HepG2 (cell line): Measurements from ENCODE around the gene ZNF492.
"Not testable (repeated sequence)": the region's sequence is repeated elsewhere in the genome, so short reads cannot be mapped to it uniquely, and the experiment has no call there.

Experiments
- AKNA ChIP-seq: sonication (generic); formaldehyde crosslinking; IDR thresholded peaks from 2 replicates; pipeline ENCODE4 v1.4.0; 2020; ENCODE audit warnings: missing genetic modification reagents, borderline replicate concordance
- CTCF ChIP-seq: sonication (generic); formaldehyde crosslinking; IDR thresholded peaks from 2 replicates; pipeline ENCODE4 v1.5.0; 2020; ENCODE audit warnings: mild to moderate bottlenecking, missing genetic modification reagents, moderate library complexity
- KDM5B ChIP-seq: sonication (generic); formaldehyde crosslinking; IDR thresholded peaks from 2 replicates; pipeline ENCODE4 v1.4.0; 2020; ENCODE audit warnings: missing genetic modification reagents, mild to moderate bottlenecking, borderline replicate concordance
- KIAA2018 ChIP-seq: sonication (generic); formaldehyde crosslinking; IDR thresholded peaks from 2 replicates; pipeline ENCODE4 v1.5.0; 2020; ENCODE audit warnings: mild to moderate bottlenecking, missing genetic modification reagents, borderline replicate concordance
- KLF6 ChIP-seq: IDR thresholded peaks from 2 replicates; pipeline ENCODE4 v1.8.0; 2016; ENCODE audit warnings: missing biosample characterization, missing genetic modification reagents
- REST ChIP-seq, 2 experiments: IDR thresholded peaks; 2 replicates each; pipeline ENCODE4 v1.6.1; 2011 to 2012; ENCODE audit warnings: low read length in 2 of 2, borderline replicate concordance in 1 of 2, low read depth in 1 of 2, mild to moderate bottlenecking in 1 of 2, moderate library complexity in 1 of 2

GRCh38 chr19:22633706-22634449 lies at the start of gene ZNF492:
- TF ChIP-seq KIAA2018 (CRISPR knock-in tag); AKNA (CRISPR knock-in tag); REST (IDR thresholded peaks at IDR 0.05; ENCODE audit: borderline replicate concordance in 1 of 2, low read depth in 1 of 2, low read length in 2 of 2); CTCF (CRISPR knock-in tag); KLF6 (CRISPR knock-in tag); KDM5B (CRISPR knock-in tag): not testable (repeated sequence)
